Smooth muscle cell (in vitro differentiated cells): Measurements from ENCODE around the gene HELZ2. TPM values are rescaled to one million over a fixed set of nuclear protein-coding genes. Genes with fewer than 3 reads are reported as not detected.

Experiments used
- DNase-seq: peaks from one replicate; lab custom pipeline; 2025; ENCODE audit not compliant: unreplicated experiment; lab: John Stamatoyannopoulos, UW
- H2AFZ ChIP-seq: fragments of 200-600 bp; sonication (generic); 2 replicates; pipeline ENCODE4 v1.6.0; 2016; ENCODE audit warnings: antibody characterized with exemption, low read depth, mild to moderate bottlenecking
- H3F3A ChIP-seq: fragments of 200-600 bp; sonication (generic); 2 replicates; pipeline ENCODE4 v1.6.0; 2017; ENCODE audit warnings: antibody characterized with exemption, low read depth
- H3K27ac ChIP-seq: fragments of 200-600 bp; sonication (generic); 2 replicates; pipeline ENCODE4 v1.5.1; 2016; ENCODE audit warnings: low read depth, mild to moderate bottlenecking
- H3K27me3 ChIP-seq: fragments of 200-600 bp; sonication (generic); 2 replicates; pipeline ENCODE4 v1.6.1; 2016; ENCODE audit warnings: low read depth, mild to moderate bottlenecking
- H3K36me3 ChIP-seq: fragments of 200-600 bp; sonication (generic); 2 replicates; pipeline ENCODE4 v1.5.1; 2016; ENCODE audit warnings: low read depth
- H3K4me1 ChIP-seq: fragments of 200-600 bp; sonication (generic); 2 replicates; pipeline ENCODE4 v1.5.1; 2016; ENCODE audit warnings: low read depth
- H3K4me2 ChIP-seq: fragments of 200-600 bp; sonication (generic); 2 replicates; pipeline ENCODE4 v1.6.0; 2016; ENCODE audit warnings: mild to moderate bottlenecking
- H3K4me3 ChIP-seq: fragments of 200-600 bp; sonication (generic); 2 replicates; pipeline ENCODE4 v1.5.1; 2016; ENCODE audit warnings: mild to moderate bottlenecking
- H3K79me2 ChIP-seq: fragments of 200-600 bp; sonication (generic); 2 replicates; pipeline ENCODE4 v1.6.0; 2016; ENCODE audit warnings: low read depth, mild to moderate bottlenecking
- H3K9ac ChIP-seq: fragments of 200-600 bp; sonication (generic); 2 replicates; pipeline ENCODE4 v1.6.0; 2016; ENCODE audit warnings: low read depth
- H3K9me3 ChIP-seq: fragments of 200-600 bp; sonication (generic); replicated peaks from 2 replicates; pipeline ENCODE4 v1.5.1; 2016; ENCODE audit warnings: low read depth
- H4K20me1 ChIP-seq: fragments of 200-600 bp; sonication (generic); 2 replicates; pipeline ENCODE4 v1.6.0; 2016; ENCODE audit warnings: low read depth
- WGBS: methylation state at CpG from one replicate; pipeline ENCODE4 v1.1.7; 2016; ENCODE audit warnings: low lambda C conversion rate; 5-methylcytosine and 5-hydroxymethylcytosine counted together
- polyA plus RNA-seq: library from polyadenylated mRNA; unstranded; fragments of >200 nt; fragmentation: Nextera tagmentation; extraction: Ambion mirVana; gene quantifications from 2 replicates; pipeline ENCODE4 v1.2.1, GENCODE V29; 2016
- total RNA-seq: library from RNA; depleted of rRNA; stranded (reverse); fragments of >200 nt; gene quantifications from 2 replicates; pipeline ENCODE4 v1.2.3, GENCODE V29; 2014
- TF ChIP-seq, protein P1 (sequence below): fragments of 200-600 bp; sonication (generic); IDR thresholded peaks from 2 replicates; pipeline ENCODE4 v1.5.1; 2017; ENCODE audit warnings: borderline replicate concordance, mild to moderate bottlenecking, antibody characterized with exemption; ENCODE audit not compliant: insufficient read depth, poor library complexity, severe bottlenecking

HELZ2 gene
- total and polyA plus RNA-seq, 2 experiments from 2014 or later: 3.0 to 13.8 TPM

DNA sequence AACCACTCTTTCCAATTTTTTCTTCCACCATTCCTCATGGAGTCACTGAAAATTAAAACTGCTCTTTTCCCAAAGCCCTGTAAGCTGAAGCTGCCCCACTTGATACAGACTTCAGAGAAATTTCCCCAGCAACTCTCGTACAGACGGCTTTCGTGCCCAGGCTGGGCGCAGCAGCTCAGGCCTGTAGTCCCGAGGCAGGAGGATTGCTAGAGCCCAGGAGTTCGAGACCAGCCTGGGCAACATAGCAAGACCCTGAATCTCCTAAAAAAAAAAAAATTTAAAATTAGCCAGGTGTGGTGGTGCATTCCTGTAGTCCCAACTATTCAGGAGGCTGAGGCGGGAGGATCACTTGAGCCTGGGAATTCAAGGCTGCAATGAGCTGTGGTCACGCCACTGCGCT, 46.9 kb downstream of the HELZ2 start:
- H3K4me2 ChIP-seq: no peak overlapping the region
- TF ChIP-seq, protein P1, sequence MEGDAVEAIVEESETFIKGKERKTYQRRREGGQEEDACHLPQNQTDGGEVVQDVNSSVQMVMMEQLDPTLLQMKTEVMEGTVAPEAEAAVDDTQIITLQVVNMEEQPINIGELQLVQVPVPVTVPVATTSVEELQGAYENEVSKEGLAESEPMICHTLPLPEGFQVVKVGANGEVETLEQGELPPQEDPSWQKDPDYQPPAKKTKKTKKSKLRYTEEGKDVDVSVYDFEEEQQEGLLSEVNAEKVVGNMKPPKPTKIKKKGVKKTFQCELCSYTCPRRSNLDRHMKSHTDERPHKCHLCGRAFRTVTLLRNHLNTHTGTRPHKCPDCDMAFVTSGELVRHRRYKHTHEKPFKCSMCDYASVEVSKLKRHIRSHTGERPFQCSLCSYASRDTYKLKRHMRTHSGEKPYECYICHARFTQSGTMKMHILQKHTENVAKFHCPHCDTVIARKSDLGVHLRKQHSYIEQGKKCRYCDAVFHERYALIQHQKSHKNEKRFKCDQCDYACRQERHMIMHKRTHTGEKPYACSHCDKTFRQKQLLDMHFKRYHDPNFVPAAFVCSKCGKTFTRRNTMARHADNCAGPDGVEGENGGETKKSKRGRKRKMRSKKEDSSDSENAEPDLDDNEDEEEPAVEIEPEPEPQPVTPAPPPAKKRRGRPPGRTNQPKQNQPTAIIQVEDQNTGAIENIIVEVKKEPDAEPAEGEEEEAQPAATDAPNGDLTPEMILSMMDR: no peak
- H4K20me1 ChIP-seq: peaks cover 36% of the 10 kb centered on the region
- no peaks in the 10 kb centered on the region for H3K36me3 ChIP-seq
- DNase-seq: no peak
- no peaks in the 10 kb centered on the region for H3K79me2 ChIP-seq
- no peak overlapping the region for H2AFZ ChIP-seq
- H3K27ac ChIP-seq: no peak overlapping the region
- no peaks in the 10 kb centered on the region for H3K27me3 ChIP-seq
- H3K9ac ChIP-seq: no peak overlapping the region
- 97% methylated on average over 9 of the region's 9 CpGs for WGBS
- H3K9me3 ChIP-seq: no peaks in the 10 kb centered on the region
- H3K4me3 ChIP-seq: no peak overlapping the region
- H3K4me1 ChIP-seq: peaks cover 7% of the 10 kb centered on the region
- H3F3A ChIP-seq: no peaks in the 10 kb centered on the region

DNA sequence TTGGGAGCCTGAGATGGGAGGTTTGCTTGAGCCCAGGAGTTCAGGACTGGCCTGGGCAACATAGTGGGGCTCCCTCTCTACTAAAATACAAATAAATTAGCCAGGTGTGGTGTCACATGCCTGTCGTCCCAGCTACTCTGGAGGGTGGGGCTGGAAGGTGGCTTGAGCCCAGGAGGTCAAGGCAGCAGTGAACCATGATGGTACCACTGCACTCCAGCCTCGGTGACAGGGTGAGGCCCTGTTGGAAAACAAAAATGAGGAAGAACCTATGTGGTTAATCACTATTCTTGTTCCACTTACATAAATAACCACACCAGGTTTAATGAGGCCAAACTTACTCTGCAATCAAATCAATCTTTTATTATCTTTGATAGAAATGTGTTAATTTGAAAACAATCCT, 48.1 kb downstream of the HELZ2 start:
- no peak for DNase-seq
- Histone ChIP-seq H2AFZ (no peak overlapping the region), H3K79me2 (peaks cover 7% of the 10 kb centered on the region), H3K9me3 (no peaks in the 10 kb centered on the region), H3K4me2 (no peak overlapping the region), H3K9ac (no peak overlapping the region), H4K20me1 (peaks cover 48% of the 10 kb centered on the region), H3K4me1 (peaks cover 11% of the 10 kb centered on the region), H3K27me3 (no peaks in the 10 kb centered on the region), H3F3A (no peaks in the 10 kb centered on the region), H3K4me3 (no peak overlapping the region), H3K36me3 (no peaks in the 10 kb centered on the region), H3K27ac (no peak overlapping the region)
- TF ChIP-seq, protein P1: no peak
- 67% methylated on average over 2 of the region's 2 CpGs for WGBS

DNA sequence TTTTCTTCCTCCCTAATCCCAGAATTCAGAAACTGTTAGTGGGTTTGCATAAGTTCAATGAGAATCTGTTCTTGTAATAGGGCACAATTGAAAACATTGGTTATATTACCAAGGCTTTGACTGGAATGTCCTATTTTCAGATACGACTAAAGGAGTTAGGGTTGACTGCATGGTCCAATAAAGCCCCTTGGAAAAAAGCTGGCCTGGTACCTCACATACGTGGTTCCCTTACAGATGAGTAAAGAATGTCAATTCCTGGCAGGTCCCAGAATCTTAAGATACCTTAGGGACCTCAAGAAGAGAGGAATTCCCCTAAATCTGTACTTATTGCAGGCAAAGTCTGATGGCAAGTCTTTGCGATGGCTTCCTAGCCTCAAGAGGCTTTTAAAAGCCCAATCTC, 48.9 kb downstream of the HELZ2 start:
- no peak overlapping the region for H3K27ac ChIP-seq
- H3K4me3 ChIP-seq: no peak overlapping the region
- H3K27me3 ChIP-seq: no peaks in the 10 kb centered on the region
- no peak overlapping the region for H2AFZ ChIP-seq
- 79% methylated on average over 3 of the region's 3 CpGs for WGBS
- peaks cover 11% of the 10 kb centered on the region for H3K79me2 ChIP-seq
- peaks cover 11% of the 10 kb centered on the region for H3K4me1 ChIP-seq
- TF ChIP-seq, protein P1: no peak
- H3K36me3 ChIP-seq: no peaks in the 10 kb centered on the region
- H3K9ac ChIP-seq: no peak overlapping the region
- peaks cover 48% of the 10 kb centered on the region for H4K20me1 ChIP-seq
- DNase-seq: no peak
- H3K9me3 ChIP-seq: no peaks in the 10 kb centered on the region
- no peaks in the 10 kb centered on the region for H3F3A ChIP-seq
- no peak overlapping the region for H3K4me2 ChIP-seq

Other genes starting within 250 kb of the HELZ2 start
- not detected in 2 replicates for gene CHRNA4, start 212.9 kb downstream of the HELZ2 start, total RNA-seq
- 0.03 and 0.17 TPM in 2 replicates for gene CHRNA4, start 212.9 kb downstream of the HELZ2 start, polyA plus RNA-seq
- 1.5 and 5.1 TPM in 2 replicates for gene KCNQ2, start 101.6 kb downstream of the HELZ2 start, total RNA-seq
- gene KCNQ2, start 101.6 kb downstream of the HELZ2 start, polyA plus RNA-seq: 1.8 and 5.7 TPM in 2 replicates
- gene EEF1A2, start 75.2 kb downstream of the HELZ2 start, total RNA-seq: 1.8 and 5.1 TPM in 2 replicates
- gene EEF1A2, start 75.2 kb downstream of the HELZ2 start, polyA plus RNA-seq: 2.1 and 7.7 TPM in 2 replicates
- 97.7 and 118 TPM in 2 replicates for gene PPDPF, start 53.5 kb downstream of the HELZ2 start, total RNA-seq
- gene PPDPF, start 53.5 kb downstream of the HELZ2 start, polyA plus RNA-seq: 365 and 418 TPM in 2 replicates
- gene PTK6, start 36.9 kb downstream of the HELZ2 start, total RNA-seq: 0.09 TPM in 1 of 2 replicates, not detected in the other
- gene PTK6, start 36.9 kb downstream of the HELZ2 start, polyA plus RNA-seq: 0.05 and 0.15 TPM in 2 replicates
- gene SRMS, start 26.5 kb downstream of the HELZ2 start, total RNA-seq: not detected in 2 replicates
- gene SRMS, start 26.5 kb downstream of the HELZ2 start, polyA plus RNA-seq: 0.19 TPM in 1 of 2 replicates, not detected in the other
- gene FNDC11, start 20.1 kb downstream of the HELZ2 start, total RNA-seq: 0.72 and 2.5 TPM in 2 replicates
- gene FNDC11, start 20.1 kb downstream of the HELZ2 start, polyA plus RNA-seq: 2.2 and 3.6 TPM in 2 replicates
- 8.9 and 9.7 TPM in 2 replicates for gene GMEB2, start 52.9 kb upstream of the HELZ2 start, total RNA-seq
- gene GMEB2, start 52.9 kb upstream of the HELZ2 start, polyA plus RNA-seq: 11.3 and 14.4 TPM in 2 replicates
- 4.8 and 6.9 TPM in 2 replicates for gene STMN3, start 79.2 kb upstream of the HELZ2 start, total RNA-seq
- 10.8 and 12.1 TPM in 2 replicates for gene STMN3, start 79.2 kb upstream of the HELZ2 start, polyA plus RNA-seq
- 14.2 and 33.0 TPM in 2 replicates for gene RTEL1, start 84.1 kb upstream of the HELZ2 start, total RNA-seq
- gene RTEL1, start 84.1 kb upstream of the HELZ2 start, polyA plus RNA-seq: 10.4 and 12.2 TPM in 2 replicates
- 9.2 and 13.1 TPM in 2 replicates for gene TNFRSF6B, start 122.4 kb upstream of the HELZ2 start, total RNA-seq
- gene TNFRSF6B, start 122.4 kb upstream of the HELZ2 start, polyA plus RNA-seq: 13.1 and 17.1 TPM in 2 replicates
- gene ARFRP1, start 133.7 kb upstream of the HELZ2 start, total RNA-seq: 11.8 and 27.4 TPM in 2 replicates
- 42.3 and 51.9 TPM in 2 replicates for gene ARFRP1, start 133.7 kb upstream of the HELZ2 start, polyA plus RNA-seq
- gene ZGPAT, start 133.8 kb upstream of the HELZ2 start, total RNA-seq: 8.3 and 13.8 TPM in 2 replicates
- gene ZGPAT, start 133.8 kb upstream of the HELZ2 start, polyA plus RNA-seq: 32.3 and 36.2 TPM in 2 replicates
- 2.9 and 7.2 TPM in 2 replicates for gene LIME1, start 162.4 kb upstream of the HELZ2 start, total RNA-seq
- 6.0 and 6.9 TPM in 2 replicates for gene LIME1, start 162.4 kb upstream of the HELZ2 start, polyA plus RNA-seq
- gene SLC2A4RG, start 165.5 kb upstream of the HELZ2 start, total RNA-seq: 24.4 and 43.7 TPM in 2 replicates
- gene SLC2A4RG, start 165.5 kb upstream of the HELZ2 start, polyA plus RNA-seq: 45.6 and 58.4 TPM in 2 replicates